Neural cell (in vitro differentiated cells): ENCODE measurements around the gene PDAP1. TPM values are rescaled to one million over a fixed set of nuclear protein-coding genes. Genes with fewer than 3 reads are reported as not detected.

Source experiments
- H2AFZ ChIP-seq: fragments of 200-600, 300-800 bp; sonication (generic), shearing (Covaris generic); 2 replicates; pipeline ENCODE4 v1.6.0; 2014; ENCODE audit warnings: low read depth, mild to moderate bottlenecking, antibody characterized with exemption, low read length, moderate library complexity
- H3F3A ChIP-seq: fragments of 200-600 bp; shearing (Covaris generic); 2 replicates; pipeline ENCODE4 v1.6.1; 2016; ENCODE audit warnings: mild to moderate bottlenecking, moderate library complexity, mixed read lengths, antibody characterized with exemption, low read length; ENCODE audit not compliant: insufficient read depth, poor library complexity, severe bottlenecking
- H3K27ac ChIP-seq: fragments of 200-600, 300-800 bp; sonication (generic), shearing (Covaris generic); 2 replicates; pipeline ENCODE4 v1.5.1; 2014; ENCODE audit warnings: mild to moderate bottlenecking, low read length, moderate library complexity
- H3K27me3 ChIP-seq: fragments of 300-800, 200-600 bp; sonication (generic), shearing (Covaris generic); 2 replicates; pipeline ENCODE4 v1.6.0; 2014; ENCODE audit warnings: mild to moderate bottlenecking, low read depth, low read length, moderate library complexity; ENCODE audit not compliant: insufficient read depth
- H3K36me3 ChIP-seq: fragments of 300-800, 200-600 bp; sonication (generic), shearing (Covaris generic); 2 replicates; pipeline ENCODE4 v1.5.1; 2014; ENCODE audit warnings: mild to moderate bottlenecking, antibody characterized with exemption, low read length, moderate library complexity; ENCODE audit not compliant: insufficient read depth
- H3K4me2 ChIP-seq: fragments of 300-800, 200-600 bp; sonication (generic), shearing (Covaris generic); 2 replicates; pipeline ENCODE4 v1.6.0; 2014; ENCODE audit warnings: mild to moderate bottlenecking, low read length
- H3K4me3 ChIP-seq: fragments of 300-800, 200-600 bp; sonication (generic), shearing (Covaris generic); 2 replicates; pipeline ENCODE4 v1.5.1; 2014; ENCODE audit warnings: mild to moderate bottlenecking, low read length, moderate library complexity
- H3K79me2 ChIP-seq: fragments of 200-600 bp; shearing (Covaris generic); replicated peaks from 2 replicates; pipeline ENCODE4 v1.6.0; 2014; ENCODE audit warnings: mild to moderate bottlenecking, low read length, moderate library complexity; ENCODE audit not compliant: insufficient read depth
- H3K9ac ChIP-seq: fragments of 300-800, 200-600 bp; sonication (generic), shearing (Covaris generic); 2 replicates; pipeline ENCODE4 v1.6.1; 2016; ENCODE audit warnings: mild to moderate bottlenecking, low read length, mixed read lengths
- H3K9me2 ChIP-seq: fragments of 200-600 bp; shearing (Covaris generic); 2 replicates; pipeline ENCODE4 v1.6.1; 2016; ENCODE audit warnings: mild to moderate bottlenecking, low read length, mixed read lengths; ENCODE audit not compliant: insufficient read depth
- H3K9me3 ChIP-seq: fragments of 200-600, 300-800 bp; sonication (generic), shearing (Covaris generic); 2 replicates; pipeline ENCODE4 v1.6.1; 2016; ENCODE audit warnings: mild to moderate bottlenecking, mixed run types, low read length, moderate library complexity, mixed read lengths
- H4K20me1 ChIP-seq: fragments of 200-600 bp; shearing (Covaris generic); 2 replicates; pipeline ENCODE4 v1.6.1; 2016; ENCODE audit warnings: mild to moderate bottlenecking, mixed run types; ENCODE audit not compliant: insufficient read depth
- EP300 ChIP-seq: fragments of 450-650 bp; conservative IDR thresholded peaks from 2 replicates; pipeline ENCODE4 v1.6.1; 2014; ENCODE audit warnings: antibody characterized with exemption, mild to moderate bottlenecking, moderate library complexity; ENCODE audit not compliant: poor library complexity, severe bottlenecking
- EZH2 ChIP-seq: fragments of 200-600, 300-800 bp; shearing (Covaris generic), sonication (generic); IDR thresholded peaks from 2 replicates; pipeline ENCODE4 v1.6.1; 2014; ENCODE audit warnings: antibody characterized with exemption, low read length, borderline replicate concordance, mild to moderate bottlenecking; ENCODE audit not compliant: insufficient read depth, poor library complexity, severe bottlenecking
- MXI1 ChIP-seq: fragments of 450-650 bp; conservative IDR thresholded peaks from 2 replicates; pipeline ENCODE4 v1.6.1; 2014; ENCODE audit warnings: antibody characterized with exemption, mild to moderate bottlenecking; ENCODE audit not compliant: poor library complexity, severe bottlenecking
- POLR2AphosphoS5 ChIP-seq: IDR thresholded peaks from 2 replicates; pipeline ENCODE4 v1.6.1; 2012
- RAD21 ChIP-seq: fragments of 450-650 bp; conservative IDR thresholded peaks from 2 replicates; pipeline ENCODE4 v1.6.1; 2014; ENCODE audit warnings: antibody characterized with exemption, mild to moderate bottlenecking, moderate library complexity
- SMC3 ChIP-seq: fragments of 450-650 bp; conservative IDR thresholded peaks from 2 replicates; pipeline ENCODE4 v1.6.1; 2014; ENCODE audit warnings: antibody characterized with exemption, mild to moderate bottlenecking, moderate library complexity; ENCODE audit not compliant: poor library complexity
- TAF1 ChIP-seq: IDR thresholded peaks from 2 replicates; pipeline ENCODE4 v1.6.1; 2012; ENCODE audit warnings: low read depth
- polyA plus RNA-seq: library from polyadenylated mRNA; depleted of rRNA; stranded (reverse); fragments of >200 nt; gene quantifications from 2 replicates; pipeline ENCODE4 v1.2.3, GENCODE V29; 2014
- TF ChIP-seq, protein P1 (sequence below): fragments of 450-650 bp; IDR thresholded peaks from 2 replicates; pipeline ENCODE4 v1.5.1; 2014; ENCODE audit warnings: antibody characterized with exemption, mild to moderate bottlenecking, moderate library complexity; ENCODE audit not compliant: poor library complexity, severe bottlenecking
- TF ChIP-seq, protein P2 (sequence below): IDR thresholded peaks from 2 replicates; pipeline ENCODE4 v1.6.1; 2012; ENCODE audit warnings: borderline replicate concordance

The PDAP1 gene
- polyA plus RNA-seq, 1 donor from 2014 or later: 185 TPM

DNA sequence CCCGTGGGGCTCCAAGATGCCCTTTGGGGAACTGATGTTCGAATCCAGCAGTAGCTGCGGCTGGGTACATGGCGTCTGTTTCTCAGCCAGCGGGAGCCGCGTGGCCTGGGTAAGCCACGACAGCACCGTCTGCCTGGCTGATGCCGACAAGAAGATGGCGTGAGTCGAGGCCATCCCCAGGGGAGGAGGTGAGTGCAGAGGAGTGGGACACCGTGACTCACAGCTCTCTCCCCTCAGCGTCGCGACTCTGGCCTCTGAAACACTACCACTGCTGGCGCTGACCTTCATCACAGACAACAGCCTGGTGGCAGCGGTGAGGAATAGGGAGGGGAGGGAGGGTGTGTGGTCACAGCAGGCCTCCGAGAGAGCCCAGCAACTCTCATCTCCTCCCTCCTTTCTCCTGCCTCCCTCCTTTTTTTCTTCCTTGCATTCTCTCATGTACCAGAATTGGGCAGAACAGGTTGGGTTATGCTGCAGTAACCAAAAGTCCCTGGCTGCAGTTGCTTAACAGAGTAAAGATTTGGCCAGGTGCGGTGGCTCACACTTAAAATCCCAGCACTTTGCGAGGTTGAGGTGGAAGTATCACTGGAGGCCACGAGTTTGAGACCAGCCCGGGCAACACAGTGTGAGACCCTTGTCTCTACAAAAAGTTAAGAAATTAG, 17.3 kb downstream of the PDAP1 start:
- no peaks in the 10 kb centered on the region for H3K79me2 ChIP-seq
- H3K9me2 ChIP-seq: no peaks in the 10 kb centered on the region
- no peak for TF ChIP-seq MXI1
- no peak for TF ChIP-seq POLR2AphosphoS5
- TF ChIP-seq EZH2: no peak
- TF ChIP-seq, protein P1, sequence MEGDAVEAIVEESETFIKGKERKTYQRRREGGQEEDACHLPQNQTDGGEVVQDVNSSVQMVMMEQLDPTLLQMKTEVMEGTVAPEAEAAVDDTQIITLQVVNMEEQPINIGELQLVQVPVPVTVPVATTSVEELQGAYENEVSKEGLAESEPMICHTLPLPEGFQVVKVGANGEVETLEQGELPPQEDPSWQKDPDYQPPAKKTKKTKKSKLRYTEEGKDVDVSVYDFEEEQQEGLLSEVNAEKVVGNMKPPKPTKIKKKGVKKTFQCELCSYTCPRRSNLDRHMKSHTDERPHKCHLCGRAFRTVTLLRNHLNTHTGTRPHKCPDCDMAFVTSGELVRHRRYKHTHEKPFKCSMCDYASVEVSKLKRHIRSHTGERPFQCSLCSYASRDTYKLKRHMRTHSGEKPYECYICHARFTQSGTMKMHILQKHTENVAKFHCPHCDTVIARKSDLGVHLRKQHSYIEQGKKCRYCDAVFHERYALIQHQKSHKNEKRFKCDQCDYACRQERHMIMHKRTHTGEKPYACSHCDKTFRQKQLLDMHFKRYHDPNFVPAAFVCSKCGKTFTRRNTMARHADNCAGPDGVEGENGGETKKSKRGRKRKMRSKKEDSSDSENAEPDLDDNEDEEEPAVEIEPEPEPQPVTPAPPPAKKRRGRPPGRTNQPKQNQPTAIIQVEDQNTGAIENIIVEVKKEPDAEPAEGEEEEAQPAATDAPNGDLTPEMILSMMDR: no peak
- no peak for TF ChIP-seq RAD21
- TF ChIP-seq, protein P2, sequence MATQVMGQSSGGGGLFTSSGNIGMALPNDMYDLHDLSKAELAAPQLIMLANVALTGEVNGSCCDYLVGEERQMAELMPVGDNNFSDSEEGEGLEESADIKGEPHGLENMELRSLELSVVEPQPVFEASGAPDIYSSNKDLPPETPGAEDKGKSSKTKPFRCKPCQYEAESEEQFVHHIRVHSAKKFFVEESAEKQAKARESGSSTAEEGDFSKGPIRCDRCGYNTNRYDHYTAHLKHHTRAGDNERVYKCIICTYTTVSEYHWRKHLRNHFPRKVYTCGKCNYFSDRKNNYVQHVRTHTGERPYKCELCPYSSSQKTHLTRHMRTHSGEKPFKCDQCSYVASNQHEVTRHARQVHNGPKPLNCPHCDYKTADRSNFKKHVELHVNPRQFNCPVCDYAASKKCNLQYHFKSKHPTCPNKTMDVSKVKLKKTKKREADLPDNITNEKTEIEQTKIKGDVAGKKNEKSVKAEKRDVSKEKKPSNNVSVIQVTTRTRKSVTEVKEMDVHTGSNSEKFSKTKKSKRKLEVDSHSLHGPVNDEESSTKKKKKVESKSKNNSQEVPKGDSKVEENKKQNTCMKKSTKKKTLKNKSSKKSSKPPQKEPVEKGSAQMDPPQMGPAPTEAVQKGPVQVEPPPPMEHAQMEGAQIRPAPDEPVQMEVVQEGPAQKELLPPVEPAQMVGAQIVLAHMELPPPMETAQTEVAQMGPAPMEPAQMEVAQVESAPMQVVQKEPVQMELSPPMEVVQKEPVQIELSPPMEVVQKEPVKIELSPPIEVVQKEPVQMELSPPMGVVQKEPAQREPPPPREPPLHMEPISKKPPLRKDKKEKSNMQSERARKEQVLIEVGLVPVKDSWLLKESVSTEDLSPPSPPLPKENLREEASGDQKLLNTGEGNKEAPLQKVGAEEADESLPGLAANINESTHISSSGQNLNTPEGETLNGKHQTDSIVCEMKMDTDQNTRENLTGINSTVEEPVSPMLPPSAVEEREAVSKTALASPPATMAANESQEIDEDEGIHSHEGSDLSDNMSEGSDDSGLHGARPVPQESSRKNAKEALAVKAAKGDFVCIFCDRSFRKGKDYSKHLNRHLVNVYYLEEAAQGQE: no peak
- TF ChIP-seq EP300: no peak
- no peak for TF ChIP-seq TAF1
- TF ChIP-seq SMC3: no peak
- H3K36me3 ChIP-seq: no peaks in the 10 kb centered on the region
- H3K4me2 ChIP-seq: no peak overlapping the region
- H3K9ac ChIP-seq: no peak overlapping the region
- no peak overlapping the region for H3K4me3 ChIP-seq
- H3K9me3 ChIP-seq: no peaks in the 10 kb centered on the region
- H3K27me3 ChIP-seq: no peaks in the 10 kb centered on the region
- no peaks in the 10 kb centered on the region for H3F3A ChIP-seq
- no peaks in the 10 kb centered on the region for H4K20me1 ChIP-seq
- H2AFZ ChIP-seq: no peak overlapping the region
- H3K27ac ChIP-seq: no peak overlapping the region

DNA sequence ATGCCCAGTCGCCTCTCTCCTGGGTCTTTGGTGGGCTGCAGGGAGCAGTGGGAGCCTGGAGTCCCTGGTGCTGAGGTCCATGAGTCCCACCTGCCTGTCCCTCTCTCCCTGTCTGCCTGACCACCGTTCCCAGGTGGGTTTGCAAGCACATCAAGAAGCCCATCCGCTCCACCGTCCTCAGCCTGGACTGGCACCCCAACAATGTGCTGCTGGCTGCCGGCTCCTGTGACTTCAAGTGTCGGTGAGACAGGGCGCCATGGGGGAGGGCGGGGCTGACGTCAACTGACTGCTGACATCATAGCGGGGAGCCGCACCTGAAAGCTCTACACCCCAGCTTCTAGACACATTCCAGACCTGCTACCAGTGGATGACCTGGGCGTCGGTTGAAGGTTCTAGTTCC, 18.6 kb downstream of the PDAP1 start:
- Histone ChIP-seq H3F3A (no peaks in the 10 kb centered on the region), H3K36me3 (no peaks in the 10 kb centered on the region), H3K9me3 (no peaks in the 10 kb centered on the region), H3K9me2 (no peaks in the 10 kb centered on the region), H4K20me1 (no peaks in the 10 kb centered on the region), H3K4me2 (no peak overlapping the region), H3K27ac (no peak overlapping the region), H3K79me2 (no peaks in the 10 kb centered on the region), H3K27me3 (no peaks in the 10 kb centered on the region), H2AFZ (no peak overlapping the region), H3K9ac (no peak overlapping the region), H3K4me3 (no peak overlapping the region)
- TF ChIP-seq EZH2: no peak
- TF ChIP-seq EP300: no peak
- no peak for TF ChIP-seq TAF1
- TF ChIP-seq, protein P2: no peak
- no peak for TF ChIP-seq POLR2AphosphoS5
- TF ChIP-seq RAD21: no peak
- TF ChIP-seq SMC3: no peak
- TF ChIP-seq, protein P1: no peak
- TF ChIP-seq MXI1: no peak
